A673 (cell line): ENCODE results near the gene ENOX1.

ENCODE experiments used
- EZH2 ChIP-seq: fragments of 200-600 bp; sonication (generic); IDR thresholded peaks from 2 replicates; pipeline ENCODE4 v1.6.1; 2017; ENCODE audit warnings: borderline replicate concordance, low read depth, mild to moderate bottlenecking, mixed read lengths, antibody characterized with exemption, low read length; ENCODE audit not compliant: poor library complexity, severe bottlenecking
- TF ChIP-seq, protein P1 (sequence below): fragments of 300-800, 200-600 bp; sonication (generic); conservative IDR thresholded peaks from 2 replicates; pipeline ENCODE4 v1.5.1; 2017; ENCODE audit warnings: low read depth, mild to moderate bottlenecking, antibody characterized with exemption, low read length, moderate library complexity, mixed read lengths

GRCh38 chr13:43805071-43805468 is 18.3 kb upstream of the ENOX1 start:
- TF ChIP-seq, protein P1, sequence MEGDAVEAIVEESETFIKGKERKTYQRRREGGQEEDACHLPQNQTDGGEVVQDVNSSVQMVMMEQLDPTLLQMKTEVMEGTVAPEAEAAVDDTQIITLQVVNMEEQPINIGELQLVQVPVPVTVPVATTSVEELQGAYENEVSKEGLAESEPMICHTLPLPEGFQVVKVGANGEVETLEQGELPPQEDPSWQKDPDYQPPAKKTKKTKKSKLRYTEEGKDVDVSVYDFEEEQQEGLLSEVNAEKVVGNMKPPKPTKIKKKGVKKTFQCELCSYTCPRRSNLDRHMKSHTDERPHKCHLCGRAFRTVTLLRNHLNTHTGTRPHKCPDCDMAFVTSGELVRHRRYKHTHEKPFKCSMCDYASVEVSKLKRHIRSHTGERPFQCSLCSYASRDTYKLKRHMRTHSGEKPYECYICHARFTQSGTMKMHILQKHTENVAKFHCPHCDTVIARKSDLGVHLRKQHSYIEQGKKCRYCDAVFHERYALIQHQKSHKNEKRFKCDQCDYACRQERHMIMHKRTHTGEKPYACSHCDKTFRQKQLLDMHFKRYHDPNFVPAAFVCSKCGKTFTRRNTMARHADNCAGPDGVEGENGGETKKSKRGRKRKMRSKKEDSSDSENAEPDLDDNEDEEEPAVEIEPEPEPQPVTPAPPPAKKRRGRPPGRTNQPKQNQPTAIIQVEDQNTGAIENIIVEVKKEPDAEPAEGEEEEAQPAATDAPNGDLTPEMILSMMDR: no peak
- TF ChIP-seq EZH2: no peak
